Effector memory CD4-positive, alpha-beta T cell (primary cell): ENCODE measurements around the gene TMPRSS5.

Source experiments
- DNase-seq, 3 donors: peaks; one replicate each; pipeline ENCODE4 v3.0.0-alpha.2; 2020
- H3K27ac ChIP-seq: 2 replicates; pipeline ENCODE4 v1.7.0; 2013; ENCODE audit warnings: mild to moderate bottlenecking, low read length, moderate library complexity; ENCODE audit not compliant: insufficient read depth, poor library complexity, severe bottlenecking
- H3K27me3 ChIP-seq: replicated peaks from 2 replicates; pipeline ENCODE4 v1.7.0; 2013; ENCODE audit warnings: mild to moderate bottlenecking, low read length; ENCODE audit not compliant: insufficient read depth, control insufficient read depth, poor library complexity, severe bottlenecking
- H3K36me3 ChIP-seq: 2 replicates; pipeline ENCODE4 v1.7.0; 2013; ENCODE audit warnings: mild to moderate bottlenecking, low read length, moderate library complexity; ENCODE audit not compliant: control insufficient read depth, insufficient read depth
- H3K4me1 ChIP-seq: 2 replicates; pipeline ENCODE4 v1.7.0; 2013; ENCODE audit warnings: low read length, mild to moderate bottlenecking; ENCODE audit not compliant: control insufficient read depth, insufficient read depth, poor library complexity, severe bottlenecking
- H3K4me3 ChIP-seq: 2 replicates; pipeline ENCODE4 v1.7.0; 2013; ENCODE audit warnings: low read length, low read depth, mild to moderate bottlenecking; ENCODE audit not compliant: insufficient read depth, poor library complexity, severe bottlenecking
- H3K9me3 ChIP-seq: 2 replicates; pipeline ENCODE4 v1.7.0; 2013; ENCODE audit warnings: mild to moderate bottlenecking, low read length, moderate library complexity; ENCODE audit not compliant: control insufficient read depth

The TMPRSS5 gene

DNA sequence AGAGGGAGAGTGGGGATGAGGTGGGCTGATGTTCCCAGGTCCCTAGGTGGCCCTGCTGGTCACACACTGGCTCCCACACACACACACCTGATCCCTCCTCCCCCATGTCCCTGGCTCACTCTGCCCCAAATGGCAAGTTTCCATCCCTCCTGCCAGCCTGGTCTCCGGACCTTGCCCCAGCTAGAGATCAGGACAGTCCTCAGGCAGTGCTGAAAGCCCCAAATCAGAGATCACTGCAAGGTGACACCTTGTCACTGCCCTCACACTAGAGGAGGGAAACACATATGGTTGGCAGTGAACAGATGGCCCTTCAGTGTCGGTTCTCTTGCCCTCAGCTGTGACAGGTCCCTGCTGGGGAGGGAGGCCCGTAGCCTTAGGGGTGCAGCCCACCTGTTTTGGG lies 7.6 kb downstream of the TMPRSS5 start:
- no peak overlapping the region for H3K27ac ChIP-seq
- no peaks in the 10 kb centered on the region for H3K27me3 ChIP-seq
- no peaks in the 10 kb centered on the region for H3K4me1 ChIP-seq
- no peaks in the 10 kb centered on the region for H3K9me3 ChIP-seq
- H3K36me3 ChIP-seq: no peaks in the 10 kb centered on the region
- no peak overlapping the region for H3K4me3 ChIP-seq
- no peak for DNase-seq

DNA sequence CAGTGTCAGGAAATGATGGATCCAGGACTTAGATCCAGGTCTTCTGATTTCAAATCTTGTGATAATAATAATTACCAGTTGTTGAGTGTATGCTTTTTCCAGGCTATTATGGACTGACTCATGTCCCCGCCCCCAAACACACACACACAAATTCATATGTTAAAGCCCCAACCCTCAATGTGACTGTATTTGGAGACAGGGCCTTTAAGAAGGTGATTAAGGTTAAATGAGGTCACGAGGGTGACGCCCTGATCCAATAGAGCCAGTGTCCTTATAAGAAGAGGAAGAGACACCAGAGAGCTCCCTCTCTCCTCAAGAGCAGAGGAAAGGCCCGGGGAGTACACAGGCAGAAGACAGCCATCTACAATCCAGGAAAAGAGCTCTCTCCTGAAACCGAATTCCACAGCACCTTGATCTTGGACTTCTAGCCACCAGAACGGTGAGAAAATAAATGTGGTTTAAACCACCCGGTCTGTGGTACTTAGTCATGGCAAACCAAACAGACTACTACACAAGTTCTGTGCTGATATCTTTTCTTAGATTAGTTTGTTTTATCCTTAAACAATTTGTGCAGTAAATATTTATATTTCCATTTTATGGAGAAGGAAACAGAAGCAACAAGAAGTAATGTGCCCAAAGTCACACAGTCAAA lies 8.2 kb downstream of the TMPRSS5 start:
- H3K9me3 ChIP-seq: no peaks in the 10 kb centered on the region
- H3K4me3 ChIP-seq: no peak overlapping the region
- no peak overlapping the region for H3K27ac ChIP-seq
- no peaks in the 10 kb centered on the region for H3K4me1 ChIP-seq
- H3K27me3 ChIP-seq: no peaks in the 10 kb centered on the region
- DNase-seq: no peak
- H3K36me3 ChIP-seq: no peaks in the 10 kb centered on the region

DNA sequence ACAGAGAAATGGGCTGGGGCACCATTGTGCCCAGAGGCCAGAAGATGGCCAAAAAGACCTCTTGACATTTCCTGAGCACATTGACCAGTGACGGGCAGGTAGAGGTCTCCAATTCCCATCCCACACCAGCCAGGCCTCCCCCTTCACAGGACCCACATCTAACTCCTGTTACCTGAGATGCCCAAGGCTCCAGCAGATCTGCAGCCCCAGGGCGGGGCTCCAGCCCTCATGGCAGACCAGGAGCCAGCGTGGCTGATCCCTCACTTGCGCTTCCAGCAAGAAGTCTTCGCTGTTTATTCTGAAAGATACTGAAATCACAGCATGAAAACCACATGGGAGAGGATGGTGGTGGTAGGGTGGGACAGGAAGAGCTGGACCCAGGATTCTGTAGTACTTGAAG lies 9.0 kb downstream of the TMPRSS5 start:
- H3K36me3 ChIP-seq: no peaks in the 10 kb centered on the region
- H3K27ac ChIP-seq: no peak overlapping the region
- DNase-seq: no peak
- H3K4me1 ChIP-seq: no peaks in the 10 kb centered on the region
- H3K4me3 ChIP-seq: no peak overlapping the region
- H3K9me3 ChIP-seq: no peaks in the 10 kb centered on the region
- H3K27me3 ChIP-seq: no peaks in the 10 kb centered on the region

DNA sequence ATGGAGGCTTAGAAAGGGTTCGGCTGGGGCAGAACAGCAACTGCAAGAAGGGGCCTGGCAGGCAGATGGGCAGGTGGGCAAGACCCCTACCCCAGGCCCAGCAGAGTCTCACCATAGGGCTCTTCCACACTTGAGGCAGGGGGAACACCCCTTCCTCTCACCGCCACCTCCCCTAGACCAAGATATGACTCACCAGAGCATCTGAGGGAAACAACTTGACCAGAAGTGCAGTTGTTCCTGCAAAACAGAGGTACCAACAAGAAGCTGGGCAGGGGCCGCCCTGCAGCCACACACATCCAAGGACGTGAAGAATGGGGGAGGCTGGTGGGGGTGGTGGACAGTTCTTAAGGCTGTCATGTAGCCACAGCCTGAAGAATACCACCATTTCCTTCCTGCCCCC lies 10.9 kb downstream of the TMPRSS5 start:
- no peaks in the 10 kb centered on the region for H3K4me1 ChIP-seq
- H3K9me3 ChIP-seq: no peaks in the 10 kb centered on the region
- H3K27me3 ChIP-seq: no peaks in the 10 kb centered on the region
- H3K36me3 ChIP-seq: no peaks in the 10 kb centered on the region
- no peak overlapping the region for H3K27ac ChIP-seq
- H3K4me3 ChIP-seq: no peak overlapping the region
- DNase-seq: no peak

GRCh38 chr11:113694390-113694789 lies 11.7 kb downstream of the TMPRSS5 start:
- Histone ChIP-seq H3K27me3 (no peaks in the 10 kb centered on the region), H3K9me3 (no peaks in the 10 kb centered on the region), H3K36me3 (no peaks in the 10 kb centered on the region), H3K4me1 (no peaks in the 10 kb centered on the region), H3K27ac (no peak overlapping the region), H3K4me3 (no peak overlapping the region)
- no peak for DNase-seq

- no peak overlapping the region for H3K27ac ChIP-seq
- H3K4me1 ChIP-seq: no peaks in the 10 kb centered on the region
- no peaks in the 10 kb centered on the region for H3K27me3 ChIP-seq
- no peaks in the 10 kb centered on the region for H3K9me3 ChIP-seq
- no peak for DNase-seq
- no peak overlapping the region for H3K4me3 ChIP-seq
- no peaks in the 10 kb centered on the region for H3K36me3 ChIP-seq
Observed at GRCh38 chr11:113693030-113693429, 13.1 kb downstream of the TMPRSS5 start.

- no peak overlapping the region for H3K4me3 ChIP-seq
- no peak overlapping the region for H3K27ac ChIP-seq
- H3K9me3 ChIP-seq: no peaks in the 10 kb centered on the region
- no peak for DNase-seq
- H3K4me1 ChIP-seq: no peaks in the 10 kb centered on the region
- no peaks in the 10 kb centered on the region for H3K36me3 ChIP-seq
- H3K27me3 ChIP-seq: no peaks in the 10 kb centered on the region
Observed at GRCh38 chr11:113690619-113691569, 15.2 kb downstream of the TMPRSS5 start.

GRCh38 chr11:113689768-113690618 lies 16.1 kb downstream of the TMPRSS5 start:
- no peaks in the 10 kb centered on the region for H3K27me3 ChIP-seq
- H3K4me3 ChIP-seq: no peak overlapping the region
- no peak overlapping the region for H3K27ac ChIP-seq
- H3K36me3 ChIP-seq: no peaks in the 10 kb centered on the region
- H3K4me1 ChIP-seq: no peaks in the 10 kb centered on the region
- DNase-seq: no peak
- H3K9me3 ChIP-seq: no peaks in the 10 kb centered on the region

- Histone ChIP-seq H3K27ac (no peak overlapping the region), H3K9me3 (no peaks in the 10 kb centered on the region), H3K27me3 (no peaks in the 10 kb centered on the region), H3K4me1 (no peaks in the 10 kb centered on the region), H3K4me3 (no peak overlapping the region), H3K36me3 (no peaks in the 10 kb centered on the region)
- DNase-seq: no peak
Observed at GRCh38 chr11:113685654-113686359, 20.3 kb downstream of the TMPRSS5 start.
